PFSK-1 (cell line): ENCODE data around the gene KIAA0232.

Experiments used
- POLR2AphosphoS5 ChIP-seq: IDR thresholded peaks from 2 replicates; pipeline ENCODE4 v1.6.1; 2012; ENCODE audit warnings: low read depth, mild to moderate bottlenecking, control low read depth, low read length, moderate library complexity
- SIN3A ChIP-seq: IDR thresholded peaks from 2 replicates; pipeline ENCODE4 v1.6.1; 2012; ENCODE audit warnings: mild to moderate bottlenecking, low read length, moderate library complexity, borderline replicate concordance; ENCODE audit not compliant: insufficient read depth
- TAF1 ChIP-seq: IDR thresholded peaks from 2 replicates; pipeline ENCODE4 v1.6.1; 2012; ENCODE audit warnings: low read length, control low read depth, borderline replicate concordance; ENCODE audit not compliant: insufficient read depth

- TF ChIP-seq POLR2AphosphoS5 (no peak), SIN3A (no peak), TAF1 (no peak)
Measured at GRCh38 chr4:6808259-6808658, 25.7 kb downstream of the KIAA0232 start.
